ENCODE measurements around the gene CDK13. TPM values are rescaled to one million over a fixed set of nuclear protein-coding genes. Genes with fewer than 3 reads are reported as not detected.

The CDK13 gene
- total RNA-seq, 4 donors from 2014 or later, result 56.0 to 99.0 (median 72.6) TPM

DNA sequence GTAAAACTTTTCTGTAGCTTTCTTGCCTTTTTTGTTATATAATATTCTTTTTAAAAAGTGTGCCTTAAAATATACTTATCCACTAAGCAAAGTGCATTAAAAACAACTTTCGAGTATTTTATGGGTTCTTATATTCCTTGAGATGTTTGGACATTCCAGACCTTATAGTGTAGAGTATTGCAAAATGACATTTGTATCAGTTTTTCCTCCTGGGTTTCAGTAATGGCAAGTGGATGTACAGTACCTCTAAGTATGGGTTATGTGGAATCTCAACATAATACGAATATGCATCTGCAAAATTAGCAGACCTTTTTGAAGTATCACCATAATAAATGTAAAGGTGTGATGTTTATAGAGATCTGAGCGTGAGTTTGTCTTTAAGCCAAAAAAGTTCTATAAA, 2.7 kb downstream of the CDK13 start:
- WGBS, 2 donors (ENCODE audit: low coverage in 1 of 2), result 5 to 9% methylated on average over 3 of the region's 3 CpGs
- Histone ChIP-seq H3K36me3 (no peaks in the 10 kb centered on the region), H3K9me3 (no peaks in the 10 kb centered on the region), H3K4me1 (peaks cover 0 to 62% (median 17%) of the 10 kb centered on the region in 3 donors), H3K27me3 (no peaks in the 10 kb centered on the region), H3K27ac (peak overlapping the region in 2 of 4 donors; percentile 99), H3K4me3 (peak overlapping the region; percentile 76 to 92)
- no peak for ATAC-seq
- no peak for TF ChIP-seq EP300 (IDR thresholded peaks at IDR 0.05)
- no peak for TF ChIP-seq POLR2AphosphoS5 (IDR thresholded peaks at IDR 0.05)
- no peak for TF ChIP-seq POLR2A (IDR thresholded peaks at IDR 0.05)
- TF ChIP-seq, protein P1, sequence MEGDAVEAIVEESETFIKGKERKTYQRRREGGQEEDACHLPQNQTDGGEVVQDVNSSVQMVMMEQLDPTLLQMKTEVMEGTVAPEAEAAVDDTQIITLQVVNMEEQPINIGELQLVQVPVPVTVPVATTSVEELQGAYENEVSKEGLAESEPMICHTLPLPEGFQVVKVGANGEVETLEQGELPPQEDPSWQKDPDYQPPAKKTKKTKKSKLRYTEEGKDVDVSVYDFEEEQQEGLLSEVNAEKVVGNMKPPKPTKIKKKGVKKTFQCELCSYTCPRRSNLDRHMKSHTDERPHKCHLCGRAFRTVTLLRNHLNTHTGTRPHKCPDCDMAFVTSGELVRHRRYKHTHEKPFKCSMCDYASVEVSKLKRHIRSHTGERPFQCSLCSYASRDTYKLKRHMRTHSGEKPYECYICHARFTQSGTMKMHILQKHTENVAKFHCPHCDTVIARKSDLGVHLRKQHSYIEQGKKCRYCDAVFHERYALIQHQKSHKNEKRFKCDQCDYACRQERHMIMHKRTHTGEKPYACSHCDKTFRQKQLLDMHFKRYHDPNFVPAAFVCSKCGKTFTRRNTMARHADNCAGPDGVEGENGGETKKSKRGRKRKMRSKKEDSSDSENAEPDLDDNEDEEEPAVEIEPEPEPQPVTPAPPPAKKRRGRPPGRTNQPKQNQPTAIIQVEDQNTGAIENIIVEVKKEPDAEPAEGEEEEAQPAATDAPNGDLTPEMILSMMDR (IDR thresholded peaks at IDR 0.05), result no peak

DNA sequence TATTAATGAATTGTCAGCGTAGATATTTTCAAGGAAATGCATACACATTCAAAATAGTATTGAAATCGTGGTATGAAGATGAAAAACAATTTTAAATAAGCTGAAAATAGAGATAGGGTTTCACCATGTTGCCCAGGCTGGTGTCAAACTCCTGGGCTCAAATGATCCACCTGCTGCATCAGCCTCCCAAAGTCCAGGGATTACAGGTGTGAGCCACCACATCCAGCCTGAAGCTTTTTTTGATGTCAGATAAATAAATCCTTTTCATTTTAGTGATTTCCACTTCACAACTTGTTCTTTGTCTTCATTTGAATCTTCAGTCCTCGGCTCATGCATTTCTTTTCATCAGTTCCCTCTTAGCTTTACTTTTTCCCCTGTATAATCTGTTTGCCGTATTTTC, 4.6 kb downstream of the CDK13 start:
- H3K27me3 ChIP-seq, result no peaks in the 10 kb centered on the region
- H3K4me3 ChIP-seq, result no peak overlapping the region
- no peak overlapping the region for H3K27ac ChIP-seq
- 78 to 82% methylated on average over 4 of the region's 4 CpGs for WGBS, 2 donors (ENCODE audit: low coverage in 1 of 2)
- ATAC-seq, result no peak
- peaks cover 0 to 69% (median 21%) of the 10 kb centered on the region in 3 donors for H3K4me1 ChIP-seq
- no peaks in the 10 kb centered on the region for H3K9me3 ChIP-seq
- no peaks in the 10 kb centered on the region for H3K36me3 ChIP-seq
- TF ChIP-seq EP300 (IDR thresholded peaks at IDR 0.05) (no peak), POLR2A (IDR thresholded peaks at IDR 0.05) (no peak), POLR2AphosphoS5 (IDR thresholded peaks at IDR 0.05) (no peak)
- TF ChIP-seq, protein P1 (IDR thresholded peaks at IDR 0.05), result no peak

DNA sequence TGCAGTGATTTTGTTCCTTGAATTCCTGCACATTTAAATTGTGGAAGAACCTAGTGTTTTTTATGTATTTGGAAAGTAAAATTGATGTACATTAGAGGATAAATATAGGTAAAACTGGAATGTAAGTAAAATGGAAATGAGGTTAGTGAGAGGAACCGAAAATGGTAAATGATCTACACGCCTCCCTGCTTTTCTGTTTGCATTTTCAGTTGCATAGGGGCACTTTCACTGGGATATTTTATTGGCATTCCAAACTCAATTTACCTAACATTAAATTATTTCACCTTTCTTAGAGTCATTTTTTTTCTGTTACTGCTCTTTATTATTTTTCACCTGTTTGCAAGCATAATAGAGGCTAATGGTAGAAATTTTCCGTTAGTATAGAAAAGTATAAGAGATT, 8.0 kb downstream of the CDK13 start:
- Histone ChIP-seq H3K27me3 (no peaks in the 10 kb centered on the region), H3K4me1 (peaks cover 0 to 76% (median 21%) of the 10 kb centered on the region in 3 donors), H3K27ac (no peak overlapping the region), H3K4me3 (no peak overlapping the region), H3K9me3 (no peaks in the 10 kb centered on the region), H3K36me3 (no peaks in the 10 kb centered on the region)
- WGBS, 2 donors (ENCODE audit: low coverage in 1 of 2), result 72 to 75% methylated on average over 3 of the region's 3 CpGs
- no peak for ATAC-seq
- no peak for TF ChIP-seq POLR2A (IDR thresholded peaks at IDR 0.05)
- TF ChIP-seq, protein P1 (IDR thresholded peaks at IDR 0.05), result no peak
- TF ChIP-seq EP300 (IDR thresholded peaks at IDR 0.05), result no peak
- TF ChIP-seq POLR2AphosphoS5 (IDR thresholded peaks at IDR 0.05), result no peak

DNA sequence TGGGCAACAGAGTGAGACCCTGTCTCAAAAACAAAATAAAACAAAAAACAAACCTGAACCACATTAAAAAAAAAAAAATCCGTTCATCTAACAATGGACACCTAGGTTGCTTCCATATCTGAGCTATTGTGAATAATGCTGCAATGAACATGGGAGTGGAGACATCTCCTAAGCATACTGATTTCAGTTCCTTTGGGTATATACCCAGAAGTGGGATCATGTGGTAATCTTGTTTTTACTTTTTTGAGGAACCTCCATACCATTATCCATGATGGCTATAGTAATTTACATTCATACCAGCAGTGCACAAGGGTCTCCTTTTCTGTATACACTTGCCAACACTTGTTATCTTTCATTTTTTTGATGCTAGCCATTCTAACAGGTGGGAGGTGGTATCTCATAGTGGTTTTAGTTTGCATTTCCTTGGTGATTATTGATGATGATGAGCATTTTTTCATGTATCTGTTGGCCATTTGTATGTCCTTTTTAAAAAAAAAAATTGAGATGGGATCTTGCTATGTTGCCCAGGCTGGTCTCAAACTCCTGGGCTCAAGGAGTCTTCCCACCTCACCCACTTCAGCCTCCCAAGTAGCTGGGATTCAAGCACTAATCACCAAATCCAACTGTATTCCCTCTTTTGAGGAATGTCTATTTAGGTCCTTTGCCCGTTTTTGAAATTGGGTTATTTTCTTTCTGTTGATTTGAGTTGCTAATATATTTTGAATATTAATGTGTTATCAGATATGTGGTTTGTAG, 17.5 kb downstream of the CDK13 start:
- H3K9me3 ChIP-seq, result no peaks in the 10 kb centered on the region
- H3K4me3 ChIP-seq, result no peak overlapping the region
- no peak overlapping the region for H3K27ac ChIP-seq
- H3K27me3 ChIP-seq, result no peaks in the 10 kb centered on the region
- 78 to 97% methylated on average over 2 of the region's 2 CpGs for WGBS, 2 donors (ENCODE audit: low coverage in 1 of 2)
- peaks cover 0 to 47% (median 0%) of the 10 kb centered on the region in 3 donors for H3K4me1 ChIP-seq
- TF ChIP-seq POLR2AphosphoS5 (IDR thresholded peaks at IDR 0.05) (no peak), EP300 (IDR thresholded peaks at IDR 0.05) (no peak), POLR2A (IDR thresholded peaks at IDR 0.05) (no peak)
- no peaks in the 10 kb centered on the region for H3K36me3 ChIP-seq
- ATAC-seq, result no peak

DNA sequence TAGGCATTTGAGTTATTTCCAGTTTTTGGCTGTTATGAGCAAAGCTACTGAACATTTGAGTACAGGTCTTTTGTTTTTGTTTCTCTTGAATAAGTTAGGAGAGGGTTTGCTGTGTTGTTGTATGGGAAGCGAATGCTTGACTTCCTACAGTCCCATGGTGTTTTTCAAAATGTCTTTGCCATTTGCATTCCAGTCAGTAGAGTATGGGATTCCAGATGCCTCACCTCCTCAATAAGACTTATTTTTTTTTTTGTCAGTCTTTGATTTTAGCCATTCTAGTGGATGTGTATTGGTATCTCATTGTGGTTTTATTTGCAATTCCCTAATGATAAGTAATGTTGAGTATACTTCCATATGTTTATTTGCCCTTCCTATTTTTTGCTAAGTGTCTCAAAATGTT, 19.4 kb downstream of the CDK13 start:
- Histone ChIP-seq H3K4me1 (peaks cover 0 to 63% (median 0%) of the 10 kb centered on the region in 3 donors), H3K4me3 (no peak overlapping the region), H3K27ac (no peak overlapping the region), H3K27me3 (no peaks in the 10 kb centered on the region), H3K9me3 (no peaks in the 10 kb centered on the region), H3K36me3 (no peaks in the 10 kb centered on the region)
- no peak for TF ChIP-seq POLR2AphosphoS5 (IDR thresholded peaks at IDR 0.05)
- no peak for TF ChIP-seq EP300 (IDR thresholded peaks at IDR 0.05)
- TF ChIP-seq POLR2A (IDR thresholded peaks at IDR 0.05), result no peak
- TF ChIP-seq, protein P1 (IDR thresholded peaks at IDR 0.05), result no peak
- whole genome bisulfite sequencing, 2 donors (ENCODE audit: low coverage in 1 of 2), result 71 to 100% methylated on average over 1 of the region's 1 CpG
- no peak for ATAC-seq
